HG03139 (cell line): ENCODE data around the gene TRABD.
"Not testable (repeated sequence)": the region's sequence is repeated elsewhere in the genome, so short reads cannot be mapped to it uniquely, and the experiment has no call there.

ENCODE experiments used
- ATAC-seq: cut with Tn5 transposase; IDR thresholded peaks from one replicate; pipeline ENCODE4 v1.9.1; 2021; ENCODE audit not compliant: unreplicated experiment

The TRABD gene, protein sequence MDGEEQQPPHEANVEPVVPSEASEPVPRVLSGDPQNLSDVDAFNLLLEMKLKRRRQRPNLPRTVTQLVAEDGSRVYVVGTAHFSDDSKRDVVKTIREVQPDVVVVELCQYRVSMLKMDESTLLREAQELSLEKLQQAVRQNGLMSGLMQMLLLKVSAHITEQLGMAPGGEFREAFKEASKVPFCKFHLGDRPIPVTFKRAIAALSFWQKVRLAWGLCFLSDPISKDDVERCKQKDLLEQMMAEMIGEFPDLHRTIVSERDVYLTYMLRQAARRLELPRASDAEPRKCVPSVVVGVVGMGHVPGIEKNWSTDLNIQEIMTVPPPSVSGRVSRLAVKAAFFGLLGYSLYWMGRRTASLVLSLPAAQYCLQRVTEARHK

GRCh38 chr22:50185375-50186087, at the start of gene TRABD:
Gene TRABD, plus strand, starts transcription at chr22:50185913. Its CDS starts 7,148 bp downstream, at chr22:50193061.
- peak; percentile 28 for ATAC-seq

DNA sequence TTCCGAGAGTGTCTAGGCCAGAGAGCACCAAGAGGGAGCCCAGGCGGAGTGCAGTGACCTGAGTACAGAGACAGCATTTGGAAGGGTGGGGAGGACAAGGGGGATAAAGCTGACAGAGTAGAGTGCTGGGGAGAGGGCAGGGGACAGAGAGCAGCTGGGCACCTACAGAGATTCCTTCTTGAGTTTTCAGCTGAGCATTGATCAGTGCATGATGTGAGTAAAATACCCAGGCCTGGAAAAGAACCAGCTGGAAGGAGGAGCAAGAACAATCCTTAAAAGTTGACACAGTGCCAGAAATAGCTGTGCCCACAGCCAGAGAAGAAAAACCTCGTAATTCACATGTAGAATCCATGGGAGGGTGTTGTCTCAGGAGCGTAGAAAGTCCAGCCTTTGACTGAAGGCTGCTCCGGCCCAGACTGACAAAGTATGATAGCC, 49.1 kb upstream of the TRABD start:
- ATAC-seq, result no peak

DNA sequence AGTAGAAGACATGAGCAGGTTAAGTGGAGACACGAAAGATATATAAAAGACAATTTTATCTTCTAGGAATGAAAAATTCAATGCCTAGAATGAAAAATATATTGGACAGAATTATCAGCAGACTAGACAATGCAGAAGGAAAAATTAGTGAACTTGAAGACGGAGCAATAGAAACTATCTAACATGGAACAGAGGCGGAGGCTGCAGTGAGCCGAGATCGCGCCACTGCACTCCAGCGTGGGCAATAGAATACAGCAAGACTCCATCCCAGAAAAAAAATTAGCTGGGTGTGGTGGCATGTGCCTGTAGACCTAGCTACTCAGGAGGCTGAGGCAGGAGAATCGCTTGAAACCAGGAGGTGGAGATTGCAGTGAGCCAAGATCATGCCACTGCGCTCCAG, 48.4 kb upstream of the TRABD start:
- not testable (repeated sequence) for ATAC-seq

GRCh38 chr22:50138041-50138440, 47.7 kb upstream of the TRABD start:
- ATAC-seq, result no peak

DNA sequence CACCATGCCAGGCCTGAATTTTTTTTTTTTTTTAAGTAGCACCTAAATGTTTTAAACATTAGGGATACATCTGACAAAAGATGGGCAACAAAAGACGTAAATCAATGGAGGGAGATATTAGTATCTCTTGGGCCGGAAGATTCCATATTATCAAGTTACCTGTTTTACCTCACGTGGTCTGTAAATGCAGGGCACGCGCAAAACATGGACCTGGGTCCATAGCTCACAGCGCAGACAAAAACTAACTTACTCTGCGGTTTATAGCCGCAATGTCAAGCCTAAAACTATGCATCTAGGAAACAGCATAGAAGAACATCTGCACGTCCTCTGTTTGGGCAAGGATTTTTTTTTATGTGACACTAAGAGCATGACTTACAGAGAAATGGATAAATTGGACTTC, 46.7 kb upstream of the TRABD start:
- no peak for ATAC-seq

DNA sequence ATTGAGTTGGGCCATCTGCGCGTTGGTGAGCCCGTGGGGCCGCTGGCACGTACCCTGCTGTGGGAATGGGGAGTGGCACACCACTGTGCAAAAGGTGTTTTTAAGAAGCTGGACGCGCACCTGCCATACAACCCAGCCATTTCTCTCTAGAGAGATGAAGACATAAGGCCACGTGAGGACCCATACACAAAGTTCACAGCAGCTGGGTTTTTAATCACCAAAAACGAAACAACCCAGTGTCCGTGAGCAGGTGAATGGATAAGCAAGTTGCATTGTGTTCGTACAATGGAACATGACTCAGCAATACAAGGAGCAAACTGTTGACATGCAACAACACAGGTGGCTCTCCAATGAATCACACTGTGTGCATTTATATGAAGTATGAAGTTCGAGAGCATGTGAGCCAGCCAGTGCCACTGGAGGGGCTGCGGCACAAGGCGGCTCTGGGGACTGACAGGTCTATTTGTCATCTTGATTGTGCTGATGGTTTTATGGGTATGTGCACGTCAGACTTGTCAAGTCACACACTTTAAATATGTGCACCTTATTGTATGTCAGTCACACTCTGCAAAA, 45.8 kb upstream of the TRABD start:
- ATAC-seq, result no peak

DNA sequence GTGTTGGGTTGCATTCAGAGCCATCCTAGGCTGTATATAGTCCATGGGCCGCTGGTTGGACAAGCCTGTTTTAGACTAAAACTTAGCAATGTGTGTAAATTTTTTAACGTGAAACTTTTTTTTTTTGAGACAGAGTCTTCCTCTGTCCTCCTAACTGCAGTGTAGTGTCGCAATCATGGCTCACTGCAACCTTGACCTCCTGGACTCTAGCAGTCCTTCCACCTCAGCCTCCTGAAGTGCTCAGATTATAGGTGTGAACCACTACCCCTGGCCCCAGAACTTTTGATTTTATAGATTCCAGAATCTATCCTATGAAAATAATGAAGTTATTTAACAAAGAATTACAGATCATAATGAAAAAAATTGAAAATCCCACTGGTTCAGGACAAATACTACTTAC, 45.1 kb upstream of the TRABD start:
- ATAC-seq, result no peak

GRCh38 chr22:50141462-50141861, 44.3 kb upstream of the TRABD start:
- ATAC-seq, result no peak

- ATAC-seq, result no peak
Measured at GRCh38 chr22:50141891-50142363, 43.8 kb upstream of the TRABD start.

GRCh38 chr22:50143096-50143495, 42.6 kb upstream of the TRABD start:
- no peak for ATAC-seq

DNA sequence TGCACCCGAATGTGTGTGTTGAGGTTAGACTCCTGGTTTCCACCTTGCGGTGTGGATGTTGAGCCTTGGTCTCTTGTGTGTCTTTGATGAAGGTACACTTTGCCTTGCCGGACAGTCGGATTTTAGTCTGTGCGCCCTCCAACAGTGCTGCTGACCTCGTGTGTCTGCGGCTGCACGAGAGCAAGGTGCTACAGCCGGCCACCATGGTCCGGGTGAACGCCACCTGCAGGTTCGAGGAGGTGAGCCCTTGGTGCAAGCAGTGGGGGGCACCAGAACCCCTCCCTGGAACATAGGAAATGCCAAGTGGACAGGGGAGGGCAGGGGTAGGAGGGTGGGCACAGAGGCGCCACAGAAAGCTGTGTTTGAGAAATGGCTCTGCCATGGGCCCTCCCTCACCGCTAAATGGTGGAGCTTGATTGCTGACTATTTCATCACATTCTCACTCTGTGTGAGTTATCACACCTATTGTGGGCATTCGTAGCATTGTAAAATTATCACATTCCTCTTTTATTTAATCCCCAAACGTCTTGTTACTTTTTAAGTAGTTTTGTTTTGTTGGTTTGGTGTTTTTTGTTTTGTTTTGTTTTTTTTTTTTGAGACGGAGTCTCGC, 41.6 kb upstream of the TRABD start:
- no peak for ATAC-seq

- ATAC-seq, result no peak
Measured at GRCh38 chr22:50145721-50146438, 39.8 kb upstream of the TRABD start.

DNA sequence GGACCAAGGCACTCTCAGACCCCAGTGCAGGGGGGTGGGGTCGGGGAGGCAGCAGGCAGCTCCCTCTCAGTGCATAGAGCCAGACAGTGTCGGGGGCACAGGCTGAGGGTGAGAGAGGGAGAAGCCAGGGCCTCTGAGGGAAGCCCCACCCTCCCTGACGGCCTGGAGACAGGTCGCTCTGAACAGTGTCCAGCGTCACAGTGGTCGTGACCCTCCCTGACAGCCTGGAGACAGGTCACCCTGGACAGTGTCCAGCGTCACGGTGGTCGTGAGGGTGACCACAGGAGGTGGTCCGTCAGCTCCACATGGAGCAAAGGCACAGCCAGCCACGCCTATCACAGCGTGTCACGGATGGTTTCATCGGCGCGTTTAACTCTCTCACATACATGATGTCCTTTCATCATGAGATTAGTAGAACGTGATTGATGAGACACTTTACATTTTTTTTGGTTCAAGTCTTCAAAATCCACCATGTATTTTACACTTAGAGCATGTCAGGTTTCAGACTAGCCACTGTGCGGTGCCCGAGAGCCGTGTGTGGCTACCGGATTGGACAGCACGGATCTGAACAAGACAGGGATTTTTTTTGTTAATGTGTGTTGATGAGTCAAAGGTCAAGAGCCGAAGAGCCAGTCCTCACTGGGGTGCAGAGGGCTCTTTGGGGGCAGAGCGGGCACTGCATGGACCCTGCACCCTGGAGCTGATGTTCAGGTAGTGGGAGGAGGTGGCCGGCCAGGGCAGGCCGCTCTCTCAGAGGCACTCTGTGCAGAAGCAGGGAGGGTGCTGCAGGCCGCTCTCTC, 39.1 kb upstream of the TRABD start:
- no peak for ATAC-seq

- ATAC-seq, result not testable (repeated sequence)
Measured at GRCh38 chr22:50147258-50148165, 38.2 kb upstream of the TRABD start.

GRCh38 chr22:50148166-50148500, 37.6 kb upstream of the TRABD start:
- no peak for ATAC-seq

- ATAC-seq, result no peak
Measured at GRCh38 chr22:50148991-50149721, 36.6 kb upstream of the TRABD start.

DNA sequence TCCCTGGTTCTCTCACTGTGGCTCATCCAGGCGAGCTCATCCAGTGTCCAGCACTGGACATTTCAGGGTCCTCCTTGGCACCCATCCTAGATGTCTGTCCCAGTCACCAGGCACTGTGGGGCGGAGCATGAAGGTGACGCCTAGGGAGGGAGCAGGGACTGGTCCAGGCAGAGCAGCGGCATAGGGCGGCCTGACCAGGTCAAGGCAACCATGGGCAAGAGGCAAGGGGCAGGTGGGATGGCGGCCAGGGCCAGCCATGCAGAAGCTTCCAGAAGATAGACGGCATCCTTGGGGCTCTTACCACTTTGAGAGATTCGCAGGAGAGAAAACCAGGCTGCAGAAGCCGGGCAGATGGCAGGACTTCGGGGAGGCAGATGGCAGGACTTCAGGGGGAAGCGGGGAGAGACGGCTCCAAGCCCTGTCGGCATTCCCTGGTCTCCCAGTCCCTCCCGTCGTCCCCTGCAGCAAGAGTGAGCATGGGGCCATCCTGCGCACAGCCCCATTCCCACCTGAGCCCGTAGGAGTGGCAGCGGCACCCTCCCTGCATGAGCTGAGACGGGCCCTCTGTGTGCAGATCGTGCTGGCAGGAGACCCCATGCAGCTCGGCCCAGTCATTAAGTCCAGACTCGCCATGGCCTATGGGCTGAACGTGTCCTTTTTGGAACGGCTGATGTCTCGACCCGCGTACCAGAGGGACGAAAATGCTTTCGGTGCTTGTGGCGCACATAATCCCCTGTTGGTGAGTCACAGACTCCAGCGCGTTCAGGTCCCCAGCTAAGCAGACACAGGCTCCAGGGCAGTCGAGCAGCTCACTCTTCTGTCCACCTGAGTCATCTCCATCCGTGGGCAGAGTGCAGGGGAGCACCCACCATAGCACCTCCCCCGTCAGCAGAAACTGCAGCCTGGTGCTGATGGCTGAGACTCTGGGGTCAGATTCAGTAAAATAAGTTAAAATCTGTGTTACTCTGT, 35.3 kb upstream of the TRABD start:
- ATAC-seq, result no peak
